Measurements from ENCODE around the gene MIA3. TPM values are rescaled to one million over a fixed set of nuclear protein-coding genes. Genes with fewer than 3 reads are reported as not detected.

Gene MIA3
- total and polyA plus RNA-seq, 2 experiments from 2014 or later = 31.9 to 34.8 TPM

- Histone ChIP-seq H3K79me2 (peaks cover 2% of the 10 kb centered on the region), H3K4me2 (no peak overlapping the region), H3K4me3 (no peak overlapping the region), H3K36me3 (replicated peaks; ENCODE audit: insufficient read depth, low read depth) (no peaks in the 10 kb centered on the region), H3K9me2 (replicated peaks; ENCODE audit: insufficient read depth) (no peaks in the 10 kb centered on the region), H3K9me3 (ENCODE audit: low read depth) (no peaks in the 10 kb centered on the region), H3K27me3 (no peaks in the 10 kb centered on the region), H2AFZ (no peak overlapping the region), H3K4me1 (ENCODE audit: insufficient read depth) (no peaks in the 10 kb centered on the region), H3K27ac (no peak overlapping the region), H4K20me1 (ENCODE audit: insufficient read depth, poor library complexity, severe bottlenecking) (no peaks in the 10 kb centered on the region)
- WGBS (ENCODE audit: low lambda C conversion rate, missing lambda C conversion rate) = 87% methylated on average over 6 of the region's 6 CpGs
- TF ChIP-seq EZH2 (IDR thresholded peaks at IDR 0.05; ENCODE audit: borderline replicate concordance) (no peak), EZH2phosphoT487 (IDR thresholded peaks at IDR 0.05; ENCODE audit: low read depth, severe bottlenecking, unreplicated experiment) (no peak)
- DNase-seq (ENCODE audit: low spot score) = no peak
Observed at GRCh38 chr1:222627232-222627631, 9.3 kb downstream of the MIA3 start.

- Histone ChIP-seq H3K27ac (no peak overlapping the region), H3K9me2 (replicated peaks; ENCODE audit: insufficient read depth) (no peaks in the 10 kb centered on the region), H3K36me3 (replicated peaks; ENCODE audit: insufficient read depth, low read depth) (no peaks in the 10 kb centered on the region), H3K4me3 (no peak overlapping the region), H3K79me2 (no peaks in the 10 kb centered on the region), H2AFZ (no peak overlapping the region), H4K20me1 (ENCODE audit: insufficient read depth, poor library complexity, severe bottlenecking) (no peaks in the 10 kb centered on the region), H3K9me3 (ENCODE audit: low read depth) (no peaks in the 10 kb centered on the region), H3K4me2 (no peak overlapping the region), H3K4me1 (ENCODE audit: insufficient read depth) (no peaks in the 10 kb centered on the region), H3K27me3 (no peaks in the 10 kb centered on the region)
- TF ChIP-seq EZH2phosphoT487 (IDR thresholded peaks at IDR 0.05; ENCODE audit: low read depth, severe bottlenecking, unreplicated experiment) (no peak), EZH2 (IDR thresholded peaks at IDR 0.05; ENCODE audit: borderline replicate concordance) (no peak), CTCF (IDR thresholded peaks at IDR 0.05; ENCODE audit: poor library complexity) (no peak)
- DNase-seq (ENCODE audit: low spot score) = no peak
- WGBS (ENCODE audit: low lambda C conversion rate, missing lambda C conversion rate) = 94% methylated on average over 7 of the region's 7 CpGs
Observed at GRCh38 chr1:222629921-222630535, 12.1 kb downstream of the MIA3 start.

- H3K9me2 ChIP-seq (replicated peaks; ENCODE audit: insufficient read depth) = no peaks in the 10 kb centered on the region
- H3K27ac ChIP-seq = no peak overlapping the region
- no peak for DNase-seq (ENCODE audit: low spot score)
- no peaks in the 10 kb centered on the region for H3K4me1 ChIP-seq (ENCODE audit: insufficient read depth)
- peaks cover 3% of the 10 kb centered on the region for H3K79me2 ChIP-seq
- TF ChIP-seq CTCF (IDR thresholded peaks at IDR 0.05; ENCODE audit: poor library complexity) = no peak
- H3K27me3 ChIP-seq = no peaks in the 10 kb centered on the region
- no peaks in the 10 kb centered on the region for H3K9me3 ChIP-seq (ENCODE audit: low read depth)
- no peak overlapping the region for H3K4me2 ChIP-seq
- no peaks in the 10 kb centered on the region for H4K20me1 ChIP-seq (ENCODE audit: insufficient read depth, poor library complexity, severe bottlenecking)
- no peaks in the 10 kb centered on the region for H3K36me3 ChIP-seq (replicated peaks; ENCODE audit: insufficient read depth, low read depth)
- WGBS (ENCODE audit: low lambda C conversion rate, missing lambda C conversion rate) = 97% methylated on average over 3 of the region's 3 CpGs
- no peak overlapping the region for H2AFZ ChIP-seq
- no peak overlapping the region for H3K4me3 ChIP-seq
Observed at GRCh38 chr1:222631611-222632208, 13.8 kb downstream of the MIA3 start.

GRCh38 chr1:222632749-222633148 is 14.9 kb downstream of the MIA3 start:
- Histone ChIP-seq H3K79me2 (peaks cover 3% of the 10 kb centered on the region), H3K27me3 (no peaks in the 10 kb centered on the region), H3K4me2 (no peak overlapping the region), H3K9me2 (replicated peaks; ENCODE audit: insufficient read depth) (no peaks in the 10 kb centered on the region), H3K27ac (no peak overlapping the region), H3K4me3 (no peak overlapping the region), H3K9me3 (ENCODE audit: low read depth) (no peaks in the 10 kb centered on the region), H4K20me1 (ENCODE audit: insufficient read depth, poor library complexity, severe bottlenecking) (no peaks in the 10 kb centered on the region), H3K36me3 (replicated peaks; ENCODE audit: insufficient read depth, low read depth) (no peaks in the 10 kb centered on the region), H2AFZ (no peak overlapping the region), H3K4me1 (ENCODE audit: insufficient read depth) (no peaks in the 10 kb centered on the region)
- WGBS (ENCODE audit: low lambda C conversion rate, missing lambda C conversion rate) = 78% methylated on average over 2 of the region's 2 CpGs
- TF ChIP-seq CTCF (IDR thresholded peaks at IDR 0.05; ENCODE audit: poor library complexity) (no peak), EZH2 (IDR thresholded peaks at IDR 0.05; ENCODE audit: borderline replicate concordance) (no peak), EZH2phosphoT487 (IDR thresholded peaks at IDR 0.05; ENCODE audit: low read depth, severe bottlenecking, unreplicated experiment) (no peak)
- DNase-seq (ENCODE audit: low spot score) = no peak
